Measurements from ENCODE around the gene LPO. TPM values are rescaled to one million over a fixed set of nuclear protein-coding genes. Genes with fewer than 3 reads are reported as not detected.

Gene LPO
- total and polyA plus RNA-seq, 9 of the 15 experiments (the other 6 are each of a cell fraction or from before 2014, with no cell fraction given) = 0.07 to 0.11 TPM; not detected in 7

DNA sequence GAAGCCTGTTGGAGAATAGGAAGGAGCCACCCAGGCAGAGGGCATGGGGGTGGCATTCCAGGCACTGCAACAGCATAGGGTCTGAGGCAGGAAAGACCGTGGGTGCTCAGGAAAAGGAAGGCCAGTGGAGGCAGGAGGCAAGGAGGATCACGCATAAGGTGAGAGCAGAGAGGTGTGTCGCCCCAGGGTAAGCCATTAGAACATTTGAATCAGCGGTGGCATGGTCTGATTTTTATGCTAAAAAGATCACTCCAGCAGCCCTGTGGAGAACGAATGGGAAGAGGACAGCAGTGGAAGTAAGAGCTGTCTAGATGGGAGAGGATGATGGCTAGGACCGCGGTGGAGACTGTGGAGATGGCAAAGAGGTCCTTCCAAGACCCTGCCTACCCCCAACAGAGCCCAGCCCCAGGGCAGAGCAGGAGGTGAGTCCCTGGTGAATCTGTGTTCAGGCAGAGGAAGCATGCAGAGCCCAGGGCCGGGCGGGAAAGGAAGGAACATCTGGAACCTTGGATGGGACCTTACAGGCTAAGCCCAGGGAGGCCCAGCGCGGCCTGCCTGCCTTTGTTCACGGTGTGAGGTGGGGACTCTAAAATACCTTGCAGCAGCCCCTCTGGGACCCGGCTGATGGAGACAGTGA is 7.8 kb downstream of the LPO start:
- Histone ChIP-seq H3K79me2 (ENCODE audit: control insufficient read depth, insufficient read depth, low read length) (no peaks in the 10 kb centered on the region), H2AFZ (ENCODE audit: low read depth, low read length) (no peak overlapping the region), H3K9ac (ENCODE audit: insufficient read depth in 1 of 2, low read depth in 2 of 2, low read length in 2 of 2) (no peak overlapping the region), H3K4me2 (ENCODE audit: insufficient read depth, low read length) (no peak overlapping the region), H3K4me1 (replicated peaks in 1 of 2; ENCODE audit: control insufficient read depth in 2 of 2, insufficient read depth in 2 of 2, low read length in 2 of 2) (peaks cover 17 to 23% of the 10 kb centered on the region in 2 experiments), H3K27me3 (ENCODE audit: control insufficient read depth in 2 of 2, insufficient read depth in 2 of 2, low read length in 2 of 2) (peaks cover 4 to 18% of the 10 kb centered on the region in 2 experiments; a peak in 4 of 5 replicates), H3K4me3 (no peak overlapping the region), H3K27ac (ENCODE audit: extremely low read depth, low read depth, low read length) (no peak overlapping the region), H3K36me3 (ENCODE audit: control insufficient read depth, insufficient read depth, low read length) (no peaks in the 10 kb centered on the region), H3K9me3 (replicated peaks; ENCODE audit: control insufficient read depth, insufficient read depth, low read depth, low read length) (no peaks in the 10 kb centered on the region; the same call in 1 of the 2 replicates), H4K20me1 (replicated peaks; ENCODE audit: control insufficient read depth, insufficient read depth, low read length) (no peaks in the 10 kb centered on the region), H3K9me1 (ENCODE audit: control insufficient read depth, insufficient read depth, low read length) (no peaks in the 10 kb centered on the region)
- FAIRE-seq (no peak), ATAC-seq (no peak), DNase-seq (ENCODE audit: extremely low read depth in 1 of 4, low spot score in 3 of 4) (no peak)
- ChIA-PET POLR2A (interaction anchor here (0.6 to 1.0 kb wide), 3 partner anchors 10 to 194 kb away, joined by 3 read pairs; no protein-coding TSS in a partner anchor), CTCF (ENCODE audit: low intra/inter-chr PET ratio) (no interaction called here)
- intact Hi-C loops (cut with micrococcal nuclease) (no loop called here), in situ Hi-C loops (cut with MboI) (no loop called here)
- BruUV-seq (replicated peaks) = no TSS peak
- WGBS (ENCODE audit: insufficient coverage, low coverage, missing lambda C conversion rate) = 41% methylated on average over 13 of the region's 13 CpGs
- no peak for TF ChIP-seq FOXK2 (conservative IDR thresholded peaks at IDR 0.05 in 1 of 2, IDR thresholded peaks at IDR 0.05 in 1 of 2; ENCODE audit: low read depth in 2 of 2)
- TF ChIP-seq, protein P1, sequence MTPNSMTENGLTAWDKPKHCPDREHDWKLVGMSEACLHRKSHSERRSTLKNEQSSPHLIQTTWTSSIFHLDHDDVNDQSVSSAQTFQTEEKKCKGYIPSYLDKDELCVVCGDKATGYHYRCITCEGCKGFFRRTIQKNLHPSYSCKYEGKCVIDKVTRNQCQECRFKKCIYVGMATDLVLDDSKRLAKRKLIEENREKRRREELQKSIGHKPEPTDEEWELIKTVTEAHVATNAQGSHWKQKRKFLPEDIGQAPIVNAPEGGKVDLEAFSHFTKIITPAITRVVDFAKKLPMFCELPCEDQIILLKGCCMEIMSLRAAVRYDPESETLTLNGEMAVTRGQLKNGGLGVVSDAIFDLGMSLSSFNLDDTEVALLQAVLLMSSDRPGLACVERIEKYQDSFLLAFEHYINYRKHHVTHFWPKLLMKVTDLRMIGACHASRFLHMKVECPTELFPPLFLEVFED (CRISPR knock-in tag; conservative IDR thresholded peaks at IDR 0.05) = no peak
- no peak for TF ChIP-seq ASH1L (IDR thresholded peaks at IDR 0.05; ENCODE audit: borderline replicate concordance, low read depth, partially characterized antibody)
- TF ChIP-seq RNF2 (IDR thresholded peaks at IDR 0.05) = no peak
- no peak for TF ChIP-seq FOXA1 (IDR thresholded peaks at IDR 0.05; ENCODE audit: borderline replicate concordance)
- TF ChIP-seq CHD1 (IDR thresholded peaks at IDR 0.05; ENCODE audit: low read length) = no peak
- no peak for TF ChIP-seq ZNF316 (IDR thresholded peaks at IDR 0.05)
- TF ChIP-seq KLF1 (tag; IDR thresholded peaks at IDR 0.05) = no peak
- no peak for TF ChIP-seq ZNF717 (CRISPR knock-in tag; IDR thresholded peaks at IDR 0.05)
- TF ChIP-seq TFAM (CRISPR knock-in tag; conservative IDR thresholded peaks at IDR 0.05) = no peak
- TF ChIP-seq, protein P2, sequence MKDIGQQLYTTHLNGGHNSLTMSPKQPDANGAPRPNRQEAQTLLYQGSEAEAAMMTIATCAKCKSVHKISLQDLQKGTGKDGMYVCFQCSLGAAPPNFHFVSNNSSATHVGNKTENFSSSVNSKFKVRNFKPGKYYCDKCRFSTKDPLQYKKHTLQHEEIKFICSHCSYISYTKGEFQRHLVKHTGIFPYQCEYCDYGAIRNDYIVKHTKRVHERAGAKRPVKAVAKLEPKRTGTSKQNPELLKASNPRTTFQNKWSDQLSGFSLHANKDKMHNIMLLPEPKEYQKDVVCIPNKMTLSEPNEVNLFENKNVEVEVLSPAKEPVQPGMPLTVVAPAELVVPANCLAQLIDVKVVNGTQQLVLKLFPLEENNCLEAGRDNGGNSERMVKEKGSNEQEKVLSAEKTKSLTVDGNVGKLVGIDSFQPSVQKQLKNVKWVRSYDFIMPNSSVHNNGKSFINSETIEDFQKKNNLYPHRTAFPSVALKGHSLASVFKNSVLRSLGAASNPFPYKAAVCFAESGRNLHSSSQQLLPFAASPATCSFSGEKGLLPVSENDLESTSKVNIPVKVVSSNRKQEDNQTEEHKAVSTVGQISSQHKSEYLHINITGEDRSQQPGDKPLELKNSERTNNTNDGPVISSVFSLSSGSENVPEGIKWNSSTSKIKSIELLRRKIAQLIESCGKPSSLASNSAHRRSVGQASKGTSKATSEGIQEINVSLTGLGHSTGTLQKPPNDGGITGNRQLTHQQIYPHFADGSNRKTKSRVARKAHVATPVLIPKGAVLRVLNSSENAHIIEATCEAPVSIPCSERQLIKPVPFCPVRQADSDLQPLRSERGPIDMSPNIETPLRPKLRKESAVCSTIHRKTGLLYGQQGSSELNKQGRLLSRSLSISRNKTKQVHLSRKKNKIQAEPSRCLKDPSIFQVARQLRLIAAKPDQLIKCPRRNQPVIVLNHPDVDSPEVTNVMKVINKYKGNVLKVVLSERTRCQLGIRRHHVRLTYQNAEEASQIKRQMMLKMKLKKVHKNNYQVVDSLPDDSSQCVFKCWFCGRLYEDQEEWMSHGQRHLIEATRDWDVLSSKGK (CRISPR knock-in tag; IDR thresholded peaks at IDR 0.05) = no peak
- no peak for TF ChIP-seq ZKSCAN3 (CRISPR knock-in tag; IDR thresholded peaks at IDR 0.05)

Measured in K562 (cell line).